HG03039 (cell line): ENCODE results near the gene NFATC2.
"Not testable (repeated sequence)": the region's sequence is repeated elsewhere in the genome, so short reads cannot be mapped to it uniquely, and the experiment has no call there.

Experiments used
- ATAC-seq: cut with Tn5 transposase; IDR thresholded peaks from one replicate; pipeline ENCODE4 v1.9.1; 2021; ENCODE audit warnings: mild to moderate bottlenecking, moderate library complexity; ENCODE audit not compliant: unreplicated experiment

NFATC2 gene

GRCh38 chr20:51480507-51481270 is 61.8 kb downstream of the NFATC2 start:
- ATAC-seq: peak; percentile 81

- ATAC-seq: not testable (repeated sequence)
Measured at GRCh38 chr20:51476106-51476505, 66.4 kb downstream of the NFATC2 start.

- no peak for ATAC-seq
Measured at GRCh38 chr20:51473771-51474170, 68.7 kb downstream of the NFATC2 start.

- no peak for ATAC-seq
Measured at GRCh38 chr20:51473256-51473655, 69.3 kb downstream of the NFATC2 start.

GRCh38 chr20:51470907-51471411 is 71.6 kb downstream of the NFATC2 start:
- no peak for ATAC-seq

GRCh38 chr20:51470499-51470820 is 72.1 kb downstream of the NFATC2 start:
- ATAC-seq: no peak

GRCh38 chr20:51469578-51470498 is 72.7 kb downstream of the NFATC2 start:
- no peak for ATAC-seq

- no peak for ATAC-seq
Measured at GRCh38 chr20:51469046-51469445, 73.5 kb downstream of the NFATC2 start.

GRCh38 chr20:51468636-51469035 is 73.9 kb downstream of the NFATC2 start:
- ATAC-seq: no peak

GRCh38 chr20:51467956-51468626 is 74.4 kb downstream of the NFATC2 start:
- no peak for ATAC-seq

- ATAC-seq: no peak
Measured at GRCh38 chr20:51463998-51464397, 78.5 kb downstream of the NFATC2 start.

- ATAC-seq: no peak
Measured at GRCh38 chr20:51463560-51463959, 79.0 kb downstream of the NFATC2 start.

GRCh38 chr20:51462566-51463276 is 79.8 kb downstream of the NFATC2 start:
- no peak for ATAC-seq

- ATAC-seq: not testable (repeated sequence)
Measured at GRCh38 chr20:51461846-51462245, 80.7 kb downstream of the NFATC2 start.

- ATAC-seq: peak; percentile 11
Measured at GRCh38 chr20:51461306-51461705, 81.2 kb downstream of the NFATC2 start.

- peak; percentile 88 for ATAC-seq
Measured at GRCh38 chr20:51460569-51461265, 81.8 kb downstream of the NFATC2 start.

- no peak for ATAC-seq
Measured at GRCh38 chr20:51460163-51460562, 82.4 kb downstream of the NFATC2 start.

- ATAC-seq: no peak
Measured at GRCh38 chr20:51458751-51459439, 83.6 kb downstream of the NFATC2 start.

- ATAC-seq: no peak
Measured at GRCh38 chr20:51457533-51457932, 85.0 kb downstream of the NFATC2 start.
